NT2/D1 (cell line): ENCODE data around the gene RNF214.

Experiments used
- SUZ12 ChIP-seq: IDR thresholded peaks from 2 replicates; pipeline ENCODE4 v1.6.1; 2011; ENCODE audit not compliant: insufficient read length, insufficient read depth; ENCODE audit errors: extremely low read depth
- YY1 ChIP-seq: IDR thresholded peaks from 2 replicates; pipeline ENCODE4 v1.6.1; 2011; ENCODE audit not compliant: insufficient read length, insufficient read depth
- ZNF274 ChIP-seq: IDR thresholded peaks from 2 replicates; pipeline ENCODE4 v1.6.1; 2011; ENCODE audit warnings: mild to moderate bottlenecking, low read depth, low read length

GRCh38 chr11:117259417-117259816 is 26.9 kb downstream of the RNF214 start:
- TF ChIP-seq ZNF274 (no peak), YY1 (no peak), SUZ12 (no peak)
